Natural killer cell (primary cell): Measurements from ENCODE around the gene TNFSF8. TPM values are rescaled to one million over a fixed set of nuclear protein-coding genes. Genes with fewer than 3 reads are reported as not detected.

Experiments used
- ATAC-seq, 3 donors: fragments of 150-1000 bp in 2 of 3; fragments of 200-7000 bp in 1 of 3; cut with Tn5 transposase; 1 replicate in 1 of 3; 2 replicates in 2 of 3; pipeline ENCODE4 v1.10.0; 2021; ENCODE audit warnings: mild to moderate bottlenecking in 2 of 3, moderate library complexity in 2 of 3
- DNase-seq, 2 donors: peaks; one replicate each; pipeline versions ENCODE4 v3.0.0 to v3.0.0-alpha.2; 2013 to 2021; ENCODE audit warnings: mixed read lengths in 1 of 2
- H3K27ac ChIP-seq: one replicate; pipeline ENCODE4 v1.5.1; 2013; ENCODE audit warnings: mild to moderate bottlenecking, low read length
- H3K27me3 ChIP-seq: one replicate; pipeline ENCODE4 v1.6.1; 2013; ENCODE audit warnings: low read length; ENCODE audit not compliant: control insufficient read depth, insufficient read depth
- H3K36me3 ChIP-seq: one replicate; pipeline ENCODE4 v1.6.1; 2013; ENCODE audit warnings: low read length; ENCODE audit not compliant: control insufficient read depth, insufficient read depth
- H3K4me1 ChIP-seq: one replicate; pipeline ENCODE4 v1.6.1; 2013; ENCODE audit warnings: low read length; ENCODE audit not compliant: control insufficient read depth, insufficient read depth
- H3K4me3 ChIP-seq: one replicate; pipeline ENCODE4 v1.5.1; 2013; ENCODE audit warnings: low read length
- H3K9me3 ChIP-seq: one replicate; pipeline ENCODE4 v1.6.1; 2013; ENCODE audit warnings: low read length; ENCODE audit not compliant: control insufficient read depth, insufficient read depth
- H3K27ac Mint-ChIP-seq, 2 donors: one replicate each; pipeline ENCODE4 v1.8.0; 2022; ENCODE audit warnings: mild to moderate bottlenecking in 2 of 2, mixed read lengths in 2 of 2, moderate library complexity in 1 of 2
- H3K27me3 Mint-ChIP-seq, 2 donors: one replicate each; pipeline ENCODE4 v1.8.0; 2022; ENCODE audit warnings: low read depth in 2 of 2, mixed read lengths in 2 of 2
- H3K36me3 Mint-ChIP-seq: one replicate; pipeline ENCODE4 v1.8.0; 2022; ENCODE audit warnings: mixed read lengths
- H3K4me1 Mint-ChIP-seq, 2 donors: one replicate each; pipeline ENCODE4 v1.8.0; 2022; ENCODE audit warnings: mixed read lengths in 2 of 2
- H3K4me3 Mint-ChIP-seq: one replicate; pipeline ENCODE4 v1.8.0; 2022; ENCODE audit warnings: mild to moderate bottlenecking, moderate library complexity, mixed read lengths
- H3K9me3 Mint-ChIP-seq, 2 donors: one replicate each; pipeline ENCODE4 v1.8.0; 2022; ENCODE audit warnings: mixed read lengths in 2 of 2
- CTCF ChIP-seq: fragments of 200-600 bp; IDR thresholded peaks from one replicate; pipeline ENCODE4 v1.8.0; 2022; ENCODE audit warnings: antibody characterized with exemption
- WGBS: methylation state at CpG from one replicate; pipeline ENCODE4 v1.1.7; 2013; ENCODE audit warnings: missing lambda C conversion rate; ENCODE audit not compliant: insufficient coverage; 5-methylcytosine and 5-hydroxymethylcytosine counted together
- intact Hi-C: fragments of 100-400 bp; cut with micrococcal nuclease; formaldehyde crosslinking; loops from one replicate; pipeline ENCODE4 v1.14.2; 2022
- total RNA-seq, 4 donors: library from RNA; stranded (reverse); fragments of 120-200 nt in 1 of 4; gene quantifications; one replicate each; pipeline versions ENCODE4 v1.2.3 to v1.2.4, GENCODE V29; 2013 to 2022

The TNFSF8 gene, protein sequence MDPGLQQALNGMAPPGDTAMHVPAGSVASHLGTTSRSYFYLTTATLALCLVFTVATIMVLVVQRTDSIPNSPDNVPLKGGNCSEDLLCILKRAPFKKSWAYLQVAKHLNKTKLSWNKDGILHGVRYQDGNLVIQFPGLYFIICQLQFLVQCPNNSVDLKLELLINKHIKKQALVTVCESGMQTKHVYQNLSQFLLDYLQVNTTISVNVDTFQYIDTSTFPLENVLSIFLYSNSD
- total RNA-seq: 1 to 10 TPM; 4.2 to 6.0 (median 4.8) TPM
- total RNA-seq (2013): 17.3 TPM

GRCh38 chr9:114930056-114930812 is at the start of gene TNFSF8:
TNFSF8 (minus strand) TSS chr9:114930591; CDS start chr9:114930303, 288 bp downstream.
- H3K27me3 ChIP-seq: no peaks in the 10 kb centered on the region
- DNase-seq: peak; percentile 53 to 90
- peaks cover 48 to 53% of the 10 kb centered on the region in 2 donors for H3K4me1 Mint-ChIP-seq
- peaks cover 19% of the 10 kb centered on the region for H3K4me1 ChIP-seq
- H3K27me3 Mint-ChIP-seq: peaks cover 3 to 9% of the 10 kb centered on the region in 2 donors
- H3K4me3 ChIP-seq: peak within 1 kb of the TSS; percentile 41
- H3K4me3 Mint-ChIP-seq: peak within 1 kb of the TSS; percentile 92
- TF ChIP-seq CTCF: no peak
- intact Hi-C loops: no loop called here
- no peaks in the 10 kb centered on the region for H3K9me3 ChIP-seq
- H3K9me3 Mint-ChIP-seq: no peaks in the 10 kb centered on the region
- WGBS: 2% methylated on average over 24 of the region's 24 CpGs
- H3K36me3 Mint-ChIP-seq: no peaks in the 10 kb centered on the region
- ATAC-seq: peak; percentile 75 to 87 (median 85)
- peak within 1 kb of the TSS; percentile 88 to 94 for H3K27ac Mint-ChIP-seq
- no peaks in the 10 kb centered on the region for H3K36me3 ChIP-seq
- H3K27ac ChIP-seq: peak within 1 kb of the TSS; percentile 75

DNA sequence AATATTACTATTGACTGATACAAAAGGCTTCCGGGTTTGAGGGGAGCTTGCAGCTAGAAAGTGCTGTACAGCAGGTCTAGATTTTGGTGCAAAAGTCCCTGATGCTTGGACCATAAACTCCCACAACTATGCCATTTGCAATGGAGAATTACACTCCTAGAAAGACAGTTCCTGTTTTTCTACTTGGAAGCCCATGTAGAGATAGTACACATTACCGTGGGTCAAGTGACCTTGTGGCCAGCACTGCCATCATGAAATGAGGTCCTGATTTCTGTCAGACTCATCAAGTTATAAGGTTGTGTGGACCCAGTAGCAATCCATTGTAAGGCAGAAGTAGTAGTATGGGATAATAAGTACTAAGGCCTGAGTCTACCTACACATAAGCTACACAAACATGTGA is 42.8 kb upstream of the TNFSF8 start:
- 79% methylated on average over 2 of the region's 2 CpGs for WGBS
- no peak overlapping the region for H3K27ac ChIP-seq
- Mint-ChIP-seq H3K4me1 (no peaks in the 10 kb centered on the region), H3K9me3 (no peaks in the 10 kb centered on the region), H3K36me3 (no peaks in the 10 kb centered on the region), H3K27me3 (peaks cover 0 to 27% of the 10 kb centered on the region in 2 donors), H3K4me3 (no peak overlapping the region), H3K27ac (no peak overlapping the region)
- ATAC-seq (no peak), DNase-seq (no peak)
- no peaks in the 10 kb centered on the region for H3K36me3 ChIP-seq
- no peaks in the 10 kb centered on the region for H3K4me1 ChIP-seq
- no peaks in the 10 kb centered on the region for H3K9me3 ChIP-seq
- no peaks in the 10 kb centered on the region for H3K27me3 ChIP-seq
- no peak for TF ChIP-seq CTCF
- intact Hi-C loops: no loop called here
- no peak overlapping the region for H3K4me3 ChIP-seq

- no peaks in the 10 kb centered on the region for H3K9me3 ChIP-seq
- no peak for TF ChIP-seq CTCF
- no peak for ATAC-seq
- H3K4me1 ChIP-seq: no peaks in the 10 kb centered on the region
- Mint-ChIP-seq H3K4me1 (no peaks in the 10 kb centered on the region), H3K27me3 (peaks cover 0 to 30% of the 10 kb centered on the region in 2 donors), H3K27ac (no peak overlapping the region), H3K36me3 (no peaks in the 10 kb centered on the region), H3K4me3 (no peak overlapping the region), H3K9me3 (no peaks in the 10 kb centered on the region)
- H3K36me3 ChIP-seq: no peaks in the 10 kb centered on the region
- H3K27me3 ChIP-seq: no peaks in the 10 kb centered on the region
- no peak overlapping the region for H3K27ac ChIP-seq
- intact Hi-C loops: no loop called here
- WGBS: 87% methylated on average over 3 of the region's 3 CpGs
- no peak for DNase-seq
- H3K4me3 ChIP-seq: no peak overlapping the region
Measured at GRCh38 chr9:114972510-114973136, 42.2 kb upstream of the TNFSF8 start.
